Esophagus mucosa (tissue), 1 donor: ENCODE results near the gene NIPSNAP2. TPM values are rescaled to one million over a fixed set of nuclear protein-coding genes. Genes with fewer than 3 reads are reported as not detected.
"Not testable (repeated sequence)": the region's sequence is repeated elsewhere in the genome, so short reads cannot be mapped to it uniquely, and the experiment has no call there.

ENCODE experiments used
- ATAC-seq: fragments of 200-7000 bp; cut with Tn5 transposase; one replicate; pipeline ENCODE4 v1.9.1; 2020
- total RNA-seq: library from RNA; stranded (reverse); gene quantifications from one replicate; pipeline ENCODE4 v1.2.4, GENCODE V29; 2023
- donor health status: DM: yes; HTN: yes; CAD: no.

Gene NIPSNAP2
- total RNA-seq, 1 donor from 2014 or later: 30.9 TPM

- ATAC-seq: no peak
Observed at GRCh38 chr7:55977831-55978230, 13.4 kb downstream of the NIPSNAP2 start.

DNA sequence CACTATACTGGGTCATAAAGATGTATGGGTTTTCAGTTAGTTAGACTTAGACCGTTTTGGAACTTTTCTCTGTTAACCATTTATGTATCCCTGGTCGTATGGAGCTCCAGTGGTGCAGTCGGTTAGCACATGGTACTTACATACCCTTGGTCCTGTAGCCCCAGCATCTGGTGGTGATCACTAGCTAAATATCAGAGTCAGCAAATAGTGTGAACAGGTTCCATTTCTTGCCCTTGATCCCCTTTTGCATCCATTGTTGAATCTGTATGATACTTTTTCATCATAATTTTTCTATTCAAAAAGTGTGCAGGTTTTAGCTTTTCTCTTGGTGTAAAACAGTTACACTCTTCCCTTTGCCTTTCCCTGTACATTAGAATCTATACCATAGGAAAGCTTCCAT is 15.9 kb downstream of the NIPSNAP2 start:
- ATAC-seq: no peak

GRCh38 chr7:55983537-55983936 is 19.2 kb downstream of the NIPSNAP2 start:
- ATAC-seq: no peak

GRCh38 chr7:55992346-55992745 is 28.0 kb downstream of the NIPSNAP2 start:
- ATAC-seq: no peak

DNA sequence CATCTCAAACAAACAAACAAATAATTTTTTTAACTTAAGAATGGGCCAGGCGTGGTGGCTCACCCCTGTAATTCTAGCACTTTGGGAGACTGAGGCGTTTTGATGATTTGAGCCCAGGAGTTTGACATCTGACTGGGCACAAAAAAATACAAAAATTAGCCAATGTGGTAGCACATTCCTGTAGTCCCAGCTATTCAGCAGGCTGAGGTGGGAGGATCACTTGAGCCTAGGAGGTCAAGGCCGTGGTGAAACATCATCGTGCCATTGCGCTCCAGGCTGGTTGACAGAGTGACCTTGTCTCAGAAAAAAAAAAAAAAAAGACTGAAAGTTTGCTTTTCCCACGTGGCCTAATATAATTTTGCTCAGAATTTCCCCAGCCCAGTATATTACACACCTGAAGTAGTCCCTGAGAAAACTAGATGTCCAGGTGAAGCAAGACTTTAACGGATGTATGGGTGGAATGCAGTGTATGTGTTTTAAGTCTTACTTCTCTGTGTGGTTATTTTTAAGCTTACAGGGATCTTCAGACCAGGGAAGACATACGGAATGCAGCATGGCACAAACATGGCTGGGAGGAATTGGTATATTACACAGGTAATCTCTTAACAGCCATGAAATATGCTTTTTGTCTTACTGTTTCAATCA is 32.6 kb downstream of the NIPSNAP2 start:
- ATAC-seq: no peak

DNA sequence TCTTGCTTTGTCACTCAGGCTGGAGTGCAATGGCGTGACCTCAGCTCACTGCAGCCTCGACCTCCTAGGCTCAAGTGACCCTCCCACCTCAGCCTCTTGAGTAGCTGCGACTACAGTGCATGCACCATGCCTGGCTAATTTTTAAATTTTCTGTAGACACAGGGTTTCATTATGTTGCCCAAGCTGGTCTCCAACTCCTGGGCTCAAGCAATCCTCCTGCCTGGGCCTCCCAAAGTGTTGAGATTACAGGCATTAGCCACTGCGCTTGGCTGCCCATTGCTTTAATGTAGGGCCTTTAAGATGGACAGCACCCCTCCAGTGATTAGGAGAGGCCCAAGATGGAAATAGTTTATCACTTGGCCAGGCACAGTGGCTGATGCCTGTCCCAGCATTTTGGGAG is 39.4 kb downstream of the NIPSNAP2 start:
- ATAC-seq: no peak

- ATAC-seq: no peak
Observed at GRCh38 chr7:56007167-56007652, 42.8 kb downstream of the NIPSNAP2 start.

DNA sequence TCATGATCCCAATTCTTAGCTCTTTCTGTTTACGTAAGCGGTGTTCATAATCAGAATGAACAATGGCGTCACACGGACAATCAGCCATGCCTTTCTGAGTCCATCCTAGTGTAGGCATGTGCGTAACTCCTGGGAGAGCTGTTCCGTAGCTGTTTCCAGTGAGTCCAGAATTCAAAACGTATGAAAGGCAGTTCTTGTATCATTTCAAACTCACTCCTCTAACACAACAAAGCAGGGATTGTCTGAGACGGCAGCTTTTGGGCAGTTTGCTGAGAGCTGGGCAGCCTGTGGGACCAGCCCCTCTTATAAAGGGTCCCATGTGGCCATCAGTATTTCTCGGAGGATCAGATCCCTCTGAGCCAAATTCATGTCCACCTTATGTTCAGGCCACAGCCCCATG is 43.5 kb downstream of the NIPSNAP2 start:
- ATAC-seq: no peak

GRCh38 chr7:56009695-56010094 is 45.3 kb downstream of the NIPSNAP2 start:
- ATAC-seq: peak; percentile 98

DNA sequence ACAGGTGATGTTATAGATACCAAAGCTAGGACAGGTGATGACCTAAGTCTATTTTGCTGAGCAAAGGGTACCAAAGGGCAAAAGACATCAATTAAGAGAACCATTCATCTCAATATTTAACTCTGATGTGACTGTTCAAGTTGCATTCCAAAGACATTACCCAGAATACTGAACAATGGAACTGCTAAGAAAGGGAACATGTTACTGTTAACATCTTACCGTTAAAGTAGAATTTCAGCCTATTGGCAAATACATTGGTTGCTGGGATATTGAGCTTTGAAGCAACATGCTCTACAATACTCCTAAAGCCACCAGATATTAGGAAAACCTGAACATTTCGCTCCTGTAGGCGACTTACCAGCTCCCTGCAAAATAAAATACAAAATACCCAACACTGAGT is 52.6 kb downstream of the NIPSNAP2 start:
- ATAC-seq: not testable (repeated sequence)

DNA sequence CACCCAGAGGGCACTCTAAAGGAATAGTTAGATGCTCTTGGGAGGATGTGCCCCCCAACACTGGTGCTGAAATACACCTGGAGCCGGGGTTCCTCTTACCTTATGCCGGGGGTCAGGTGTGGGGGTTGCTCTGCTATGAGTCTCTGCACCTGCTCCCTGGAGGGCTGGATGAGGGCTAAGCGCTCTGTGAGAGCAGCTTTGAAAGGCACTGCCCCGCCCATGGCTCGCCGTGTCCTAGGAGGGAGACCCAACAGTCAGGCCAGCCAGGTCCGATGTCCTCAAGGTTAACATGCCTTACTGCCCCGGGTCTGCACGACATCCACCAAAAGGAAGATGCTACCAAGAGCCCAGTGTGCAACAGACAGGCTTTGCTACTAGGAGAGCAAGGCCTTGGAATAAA is 55.1 kb downstream of the NIPSNAP2 start:
- no peak for ATAC-seq

- no peak for ATAC-seq
Observed at GRCh38 chr7:56023500-56023899, 59.1 kb downstream of the NIPSNAP2 start.

DNA sequence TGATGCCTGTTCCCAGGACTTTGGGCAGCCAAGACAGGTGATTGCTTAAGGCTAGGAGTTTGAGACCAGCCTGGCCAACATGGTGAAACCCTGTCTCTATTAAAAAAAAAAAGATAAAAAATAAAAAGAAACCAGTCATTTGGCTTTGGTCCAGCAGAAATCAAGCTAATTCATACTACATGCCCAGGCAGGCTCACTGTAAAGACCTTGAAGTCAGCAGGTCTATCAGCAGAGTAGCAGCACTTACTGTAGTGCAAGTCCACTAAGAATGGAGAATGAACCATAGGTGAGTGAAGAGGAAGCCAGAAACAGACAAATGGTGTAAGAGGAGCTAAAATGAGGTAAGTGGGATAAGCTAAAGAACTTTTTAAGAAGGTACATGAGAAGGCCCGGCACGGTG is 62.2 kb downstream of the NIPSNAP2 start:
- peak; percentile 96 for ATAC-seq

GRCh38 chr7:56028942-56029630 is 64.7 kb downstream of the NIPSNAP2 start:
- ATAC-seq: peak; percentile 23

- no peak for ATAC-seq
Observed at GRCh38 chr7:56030340-56030739, 66.0 kb downstream of the NIPSNAP2 start.

DNA sequence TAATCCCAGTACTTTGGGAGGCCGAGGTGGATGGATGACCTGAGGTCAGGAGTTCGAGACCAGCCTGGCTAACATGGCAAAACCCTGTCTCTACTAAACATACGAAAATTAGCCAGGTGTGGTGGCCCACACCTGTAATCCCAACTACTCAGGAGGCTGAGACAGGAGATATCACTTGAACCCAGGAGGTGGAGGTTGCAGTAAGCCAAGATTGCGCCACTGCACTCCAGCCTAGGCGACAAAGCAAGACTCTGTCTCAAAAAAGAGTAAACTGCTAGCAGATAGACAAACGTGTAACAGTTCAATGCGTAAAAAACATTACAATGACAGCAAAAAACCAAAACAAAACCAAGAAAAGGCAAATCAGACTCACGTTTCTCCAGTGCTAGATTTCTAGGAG is 67.2 kb downstream of the NIPSNAP2 start:
- not testable (repeated sequence) for ATAC-seq

DNA sequence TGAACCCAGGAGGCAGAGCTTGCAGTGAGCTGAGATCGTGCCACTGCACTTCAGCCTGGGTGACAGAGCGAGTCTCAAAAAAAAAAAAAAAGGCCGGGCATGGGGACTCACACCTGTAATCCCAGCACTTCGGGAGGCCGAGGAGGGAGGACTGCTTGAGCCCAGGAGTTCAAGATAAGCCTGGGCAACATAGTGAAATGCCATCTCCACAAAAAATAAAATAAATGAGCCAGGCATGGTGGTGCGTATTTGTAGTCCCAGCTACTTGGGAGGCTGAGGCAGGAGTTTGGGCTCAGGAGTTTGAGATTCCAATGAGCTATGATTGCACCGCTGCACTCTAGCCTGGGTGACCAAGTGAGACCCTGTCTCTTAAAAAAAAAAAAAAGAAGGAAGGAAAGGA is 68.2 kb downstream of the NIPSNAP2 start:
- ATAC-seq: not testable (repeated sequence)

GRCh38 chr7:56033671-56034432 is 69.5 kb downstream of the NIPSNAP2 start:
- ATAC-seq: peak; percentile 79

- ATAC-seq: no peak
Observed at GRCh38 chr7:56040730-56041129, 76.3 kb downstream of the NIPSNAP2 start.

DNA sequence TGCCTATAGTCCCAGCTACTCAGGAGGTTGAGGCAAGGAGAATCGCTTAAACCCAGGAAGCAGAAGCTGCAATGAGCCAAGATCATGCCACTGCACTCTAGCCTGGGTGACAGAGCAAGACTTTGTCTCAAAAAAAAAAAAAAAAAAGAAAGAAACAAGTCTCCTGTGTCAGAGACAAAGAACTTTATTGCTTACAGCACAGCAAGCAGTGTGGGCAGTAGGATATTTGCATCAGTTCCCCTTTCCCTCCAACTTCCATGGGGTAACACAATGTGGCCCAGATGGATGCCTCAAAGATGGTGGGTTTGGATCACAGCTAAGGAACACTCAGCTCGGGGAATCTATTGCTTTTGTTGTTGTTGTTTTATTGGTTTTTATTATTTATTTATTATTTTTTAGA is 81.4 kb downstream of the NIPSNAP2 start:
- not testable (repeated sequence) for ATAC-seq

GRCh38 chr7:56046721-56047445 is 82.5 kb downstream of the NIPSNAP2 start:
- ATAC-seq: peak; percentile 58

DNA sequence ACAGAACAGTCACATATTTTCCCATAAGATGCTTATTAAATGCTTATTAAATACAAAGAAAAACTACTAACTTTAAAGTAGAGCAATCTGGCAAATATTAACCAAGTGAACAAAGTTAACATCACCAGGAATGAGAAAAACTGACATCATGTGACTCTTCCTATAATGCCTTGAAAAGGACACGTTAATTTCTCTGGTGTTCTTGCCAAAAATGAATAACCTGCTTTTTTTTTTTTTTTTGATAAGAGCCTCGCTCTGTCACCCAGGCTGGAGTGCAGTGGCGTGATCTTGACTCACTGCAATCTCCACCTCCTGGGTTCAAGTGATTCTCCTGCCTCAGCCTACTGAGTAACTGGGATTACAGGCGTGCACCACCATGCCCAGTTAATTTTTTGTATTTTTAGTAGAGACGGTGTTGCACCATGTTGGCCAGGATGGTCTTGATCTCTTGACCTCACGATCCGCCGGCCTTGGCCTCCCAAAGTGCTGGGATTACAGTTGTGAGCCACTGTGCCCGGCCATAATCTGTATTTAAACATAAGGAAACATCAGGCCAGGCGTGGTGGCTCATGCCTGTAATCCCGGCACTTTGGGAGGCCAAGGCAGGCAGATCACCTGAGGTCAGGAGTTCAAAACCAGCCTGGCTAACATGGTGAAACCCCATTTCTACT is 83.2 kb downstream of the NIPSNAP2 start:
- ATAC-seq: not testable (repeated sequence)
